Endodermal cell (in vitro differentiated cells): ENCODE data around the gene WFDC2. TPM values are rescaled to one million over a fixed set of nuclear protein-coding genes. Genes with fewer than 3 reads are reported as not detected.
A peak's percentile ranks its signal among the peaks of the same experiment; 100 is the strongest.

ENCODE experiments used
- DNase-seq: peaks from one replicate; pipeline ENCODE4 v3.0.0-alpha.2; 2017
- H3K27ac ChIP-seq: 2 replicates; pipeline ENCODE4 v1.5.1; 2013; ENCODE audit warnings: mild to moderate bottlenecking, low read depth, low read length, moderate library complexity
- H3K27me3 ChIP-seq: 2 replicates; pipeline ENCODE4 v1.6.1; 2013; ENCODE audit warnings: mild to moderate bottlenecking, low read length, moderate library complexity; ENCODE audit not compliant: insufficient read depth, control insufficient read depth, poor library complexity, severe bottlenecking
- H3K36me3 ChIP-seq: 2 replicates; pipeline ENCODE4 v1.7.0; 2013; ENCODE audit warnings: mild to moderate bottlenecking, low read length, moderate library complexity; ENCODE audit not compliant: control insufficient read depth, insufficient read depth
- H3K4me1 ChIP-seq: one replicate; pipeline ENCODE4 v1.7.0; 2013; ENCODE audit warnings: low read length; ENCODE audit not compliant: control insufficient read depth, insufficient read depth
- H3K4me3 ChIP-seq: 2 replicates; pipeline ENCODE4 v1.5.1; 2013; ENCODE audit warnings: mild to moderate bottlenecking, low read length, moderate library complexity
- H3K9ac ChIP-seq: 2 replicates; pipeline ENCODE4 v1.6.1; 2013; ENCODE audit warnings: mild to moderate bottlenecking, low read length, moderate library complexity; ENCODE audit not compliant: poor library complexity, severe bottlenecking; ENCODE audit errors: extremely low read depth
- H3K9me3 ChIP-seq: 2 replicates; pipeline ENCODE4 v1.6.1; 2013; ENCODE audit warnings: mild to moderate bottlenecking, low read length, moderate library complexity; ENCODE audit not compliant: control insufficient read depth
- H3K27ac Mint-ChIP-seq: 2 replicates; pipeline ENCODE4 v1.8.0; 2020; ENCODE audit warnings: mixed read lengths
- H3K27me3 Mint-ChIP-seq: 2 replicates; pipeline ENCODE4 v1.8.0; 2021; ENCODE audit warnings: mild to moderate bottlenecking, mixed read lengths; ENCODE audit not compliant: insufficient read depth
- H3K36me3 Mint-ChIP-seq: 2 replicates; pipeline ENCODE4 v1.8.0; 2020; ENCODE audit warnings: low read depth, mixed read lengths
- H3K4me1 Mint-ChIP-seq: 2 replicates; pipeline ENCODE4 v1.8.0; 2020; ENCODE audit warnings: mixed read lengths
- H3K4me3 Mint-ChIP-seq: 2 replicates; pipeline ENCODE4 v1.8.0; 2020; ENCODE audit warnings: mild to moderate bottlenecking, moderate library complexity, mixed read lengths
- H3K9me3 Mint-ChIP-seq: 2 replicates; pipeline ENCODE4 v1.8.0; 2020; ENCODE audit warnings: mild to moderate bottlenecking, mixed read lengths
- CTCF ChIP-seq: fragments of 200-600 bp; sonication (generic); conservative IDR thresholded peaks from 2 replicates; pipeline ENCODE4 v1.5.0; 2021; ENCODE audit warnings: antibody characterized with exemption, mild to moderate bottlenecking
- WGBS, 2 experiments: methylation state at CpG; one replicate each; pipeline versions ENCODE4 v1.1.5 to v1.1.7; 2013; ENCODE audit warnings: missing lambda C conversion rate in 2 of 2, mixed read lengths in 1 of 2; ENCODE audit not compliant: insufficient coverage in 1 of 2, insufficient read length in 1 of 2; 5-methylcytosine and 5-hydroxymethylcytosine counted together
- total RNA-seq, 2 donors: library from RNA; stranded (reverse); fragmentation: NEBNext Ultra II Directional in 1 of 2; extraction: Animal tissue kit (Norgen Biotek cat#: 25700) in 1 of 2; gene quantifications; 2 replicates in 1 of 2; 3 replicates in 1 of 2; pipeline ENCODE4 v1.2.1, GENCODE V29; 2021

Gene WFDC2
- total RNA-seq, 2 donors from 2014 or later: 304 to 580 TPM

GRCh38 chr20:45497971-45498494 is 28.5 kb downstream of the WFDC2 start:
- Mint-ChIP-seq H3K4me3 (no peak overlapping the region), H3K4me1 (peaks cover 24% of the 10 kb centered on the region), H3K9me3 (no peaks in the 10 kb centered on the region), H3K36me3 (no peaks in the 10 kb centered on the region), H3K27ac (no peak overlapping the region), H3K27me3 (peaks cover 40% of the 10 kb centered on the region)
- 84% methylated on average over 3 of the region's 3 CpGs for WGBS, 2 experiments
- no peak overlapping the region for H3K4me3 ChIP-seq
- no peaks in the 10 kb centered on the region for H3K36me3 ChIP-seq
- H3K27me3 ChIP-seq: peaks cover 38% of the 10 kb centered on the region
- peaks cover 3% of the 10 kb centered on the region for H3K4me1 ChIP-seq
- TF ChIP-seq CTCF: peak; percentile 42
- peak; percentile 63 for DNase-seq
- H3K9me3 ChIP-seq: no peaks in the 10 kb centered on the region
- no peak overlapping the region for H3K27ac ChIP-seq
- no peak overlapping the region for H3K9ac ChIP-seq

DNA sequence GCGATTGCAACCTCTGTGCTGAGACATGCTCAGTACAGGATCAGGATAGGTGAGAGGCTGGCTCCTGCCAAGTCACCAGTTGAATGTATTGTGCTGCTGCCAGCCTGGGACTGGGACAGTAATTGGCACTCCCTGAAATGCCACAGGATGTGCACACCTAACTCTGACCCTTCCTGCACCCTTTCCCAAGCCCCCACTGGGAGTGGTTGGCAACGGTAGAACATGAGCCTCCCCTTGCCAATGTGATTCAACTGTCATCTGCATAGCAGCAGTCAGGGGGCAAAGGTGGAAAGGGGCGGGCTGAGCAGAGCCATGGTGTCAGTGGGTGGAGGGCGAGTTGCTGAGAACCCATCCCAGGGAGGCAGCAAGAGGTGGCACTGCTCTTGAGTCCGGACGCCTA is 30.5 kb downstream of the WFDC2 start:
- H3K9me3 ChIP-seq: no peaks in the 10 kb centered on the region
- no peak for DNase-seq
- Mint-ChIP-seq H3K9me3 (no peaks in the 10 kb centered on the region), H3K4me1 (peaks cover 24% of the 10 kb centered on the region), H3K4me3 (no peak overlapping the region), H3K36me3 (no peaks in the 10 kb centered on the region), H3K27ac (no peak overlapping the region), H3K27me3 (peaks cover 53% of the 10 kb centered on the region)
- WGBS, 2 experiments: 70 to 91% methylated on average over 2 to 6 of the region's 6 CpGs
- no peak overlapping the region for H3K27ac ChIP-seq
- H3K9ac ChIP-seq: no peak overlapping the region
- H3K4me1 ChIP-seq: peaks cover 3% of the 10 kb centered on the region
- H3K4me3 ChIP-seq: no peak overlapping the region
- TF ChIP-seq CTCF: no peak
- H3K27me3 ChIP-seq: peaks cover 55% of the 10 kb centered on the region
- no peaks in the 10 kb centered on the region for H3K36me3 ChIP-seq

DNA sequence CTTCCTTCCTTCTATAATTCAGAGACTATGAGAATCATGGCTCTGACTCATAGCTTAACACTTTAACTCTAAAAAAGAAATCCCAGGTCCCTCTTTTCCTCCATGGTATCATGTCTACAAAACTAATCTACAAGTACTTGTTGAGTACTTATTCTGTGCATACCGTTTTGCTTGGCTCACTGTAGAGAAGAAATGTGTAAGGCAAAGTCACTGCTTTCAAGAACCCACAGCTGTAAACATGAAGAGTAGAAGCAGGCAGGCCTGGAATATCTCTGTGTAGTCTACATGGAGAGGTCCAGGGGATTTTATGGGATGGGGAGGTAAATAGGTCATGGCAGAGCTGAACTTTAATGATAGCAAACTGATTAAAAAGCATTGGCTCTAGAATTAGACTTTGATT is 32.0 kb downstream of the WFDC2 start:
- H3K27ac Mint-ChIP-seq: no peak overlapping the region
- H3K4me1 Mint-ChIP-seq: peaks cover 17% of the 10 kb centered on the region
- H3K9me3 ChIP-seq: no peaks in the 10 kb centered on the region
- no peak overlapping the region for H3K27ac ChIP-seq
- H3K36me3 ChIP-seq: no peaks in the 10 kb centered on the region
- H3K9ac ChIP-seq: no peak overlapping the region
- WGBS, 2 experiments: 76 to 88% methylated on average over 1 of the region's 1 CpG
- DNase-seq: no peak
- no peak overlapping the region for H3K4me3 Mint-ChIP-seq
- H3K4me3 ChIP-seq: no peak overlapping the region
- no peak for TF ChIP-seq CTCF
- peaks cover 3% of the 10 kb centered on the region for H3K4me1 ChIP-seq
- peaks cover 63% of the 10 kb centered on the region for H3K27me3 Mint-ChIP-seq
- H3K9me3 Mint-ChIP-seq: no peaks in the 10 kb centered on the region
- H3K27me3 ChIP-seq: peaks cover 71% of the 10 kb centered on the region
- H3K36me3 Mint-ChIP-seq: no peaks in the 10 kb centered on the region
